ENCODE results near the gene ATP11A.

Gene ATP11A

DNA sequence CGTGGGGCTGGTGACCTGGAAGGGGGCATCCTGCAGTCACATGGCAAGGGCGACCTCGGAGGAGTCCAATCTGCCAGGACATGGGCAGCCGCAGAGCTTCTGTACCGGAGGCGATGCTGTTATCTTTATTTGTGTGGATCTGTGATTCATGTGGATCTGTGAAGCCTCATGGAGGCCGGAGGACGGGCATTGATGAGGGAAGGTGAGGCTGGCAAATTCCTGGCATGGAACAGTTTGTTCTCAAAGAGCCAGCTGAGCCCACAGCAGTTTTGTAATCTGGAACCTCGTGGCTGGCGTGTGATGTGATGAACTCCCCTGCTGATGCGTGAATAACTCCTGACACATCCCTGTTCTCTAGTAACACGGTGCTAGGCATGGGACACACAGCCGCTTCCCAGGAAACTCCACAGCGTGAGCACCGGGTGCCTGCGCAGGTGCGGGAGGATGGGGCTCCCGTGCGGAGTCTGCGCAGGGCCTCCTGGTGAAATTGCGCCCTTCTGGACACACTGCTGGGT lies 40.4 kb downstream of the ATP11A start:
- H3K27me3 ChIP-seq (replicated peaks; ENCODE audit: insufficient read depth, low read length): no peaks in the 10 kb centered on the region
- no peak overlapping the region for H3K4me2 ChIP-seq (ENCODE audit: low read depth, low read length)
- H3K36me3 ChIP-seq (replicated peaks; ENCODE audit: insufficient read depth, low read length): no peaks in the 10 kb centered on the region
- no peak overlapping the region for H3K9ac ChIP-seq (ENCODE audit: low read length)
- no peaks in the 10 kb centered on the region for H3K9me3 ChIP-seq (replicated peaks; ENCODE audit: insufficient read depth, low read length)
- TF ChIP-seq EZH2phosphoT487 (IDR thresholded peaks at IDR 0.05; ENCODE audit: low read length) (no peak), EZH2 (optimal IDR thresholded peaks at IDR 0.05; ENCODE audit: low read depth, low read length) (no peak)
- TF ChIP-seq, protein P1, sequence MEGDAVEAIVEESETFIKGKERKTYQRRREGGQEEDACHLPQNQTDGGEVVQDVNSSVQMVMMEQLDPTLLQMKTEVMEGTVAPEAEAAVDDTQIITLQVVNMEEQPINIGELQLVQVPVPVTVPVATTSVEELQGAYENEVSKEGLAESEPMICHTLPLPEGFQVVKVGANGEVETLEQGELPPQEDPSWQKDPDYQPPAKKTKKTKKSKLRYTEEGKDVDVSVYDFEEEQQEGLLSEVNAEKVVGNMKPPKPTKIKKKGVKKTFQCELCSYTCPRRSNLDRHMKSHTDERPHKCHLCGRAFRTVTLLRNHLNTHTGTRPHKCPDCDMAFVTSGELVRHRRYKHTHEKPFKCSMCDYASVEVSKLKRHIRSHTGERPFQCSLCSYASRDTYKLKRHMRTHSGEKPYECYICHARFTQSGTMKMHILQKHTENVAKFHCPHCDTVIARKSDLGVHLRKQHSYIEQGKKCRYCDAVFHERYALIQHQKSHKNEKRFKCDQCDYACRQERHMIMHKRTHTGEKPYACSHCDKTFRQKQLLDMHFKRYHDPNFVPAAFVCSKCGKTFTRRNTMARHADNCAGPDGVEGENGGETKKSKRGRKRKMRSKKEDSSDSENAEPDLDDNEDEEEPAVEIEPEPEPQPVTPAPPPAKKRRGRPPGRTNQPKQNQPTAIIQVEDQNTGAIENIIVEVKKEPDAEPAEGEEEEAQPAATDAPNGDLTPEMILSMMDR (IDR thresholded peaks at IDR 0.05; ENCODE audit: low read length): no peak
- no peaks in the 10 kb centered on the region for H4K20me1 ChIP-seq (ENCODE audit: insufficient read depth, low read length)
- peaks cover 63% of the 10 kb centered on the region for H3K79me2 ChIP-seq (ENCODE audit: low read length)
- H3F3A ChIP-seq (ENCODE audit: insufficient read depth, low read length): no peaks in the 10 kb centered on the region
- no peak overlapping the region for H2AFZ ChIP-seq (ENCODE audit: low read length)
- H3K4me1 ChIP-seq (ENCODE audit: low read length): no peaks in the 10 kb centered on the region
- no peak overlapping the region for H3K27ac ChIP-seq (ENCODE audit: low read length)
- H3K9me2 ChIP-seq (replicated peaks; ENCODE audit: insufficient read depth, low read length): no peaks in the 10 kb centered on the region
- DNase-seq: no peak
- no peak overlapping the region for H3K4me3 ChIP-seq (ENCODE audit: low read length)

DNA sequence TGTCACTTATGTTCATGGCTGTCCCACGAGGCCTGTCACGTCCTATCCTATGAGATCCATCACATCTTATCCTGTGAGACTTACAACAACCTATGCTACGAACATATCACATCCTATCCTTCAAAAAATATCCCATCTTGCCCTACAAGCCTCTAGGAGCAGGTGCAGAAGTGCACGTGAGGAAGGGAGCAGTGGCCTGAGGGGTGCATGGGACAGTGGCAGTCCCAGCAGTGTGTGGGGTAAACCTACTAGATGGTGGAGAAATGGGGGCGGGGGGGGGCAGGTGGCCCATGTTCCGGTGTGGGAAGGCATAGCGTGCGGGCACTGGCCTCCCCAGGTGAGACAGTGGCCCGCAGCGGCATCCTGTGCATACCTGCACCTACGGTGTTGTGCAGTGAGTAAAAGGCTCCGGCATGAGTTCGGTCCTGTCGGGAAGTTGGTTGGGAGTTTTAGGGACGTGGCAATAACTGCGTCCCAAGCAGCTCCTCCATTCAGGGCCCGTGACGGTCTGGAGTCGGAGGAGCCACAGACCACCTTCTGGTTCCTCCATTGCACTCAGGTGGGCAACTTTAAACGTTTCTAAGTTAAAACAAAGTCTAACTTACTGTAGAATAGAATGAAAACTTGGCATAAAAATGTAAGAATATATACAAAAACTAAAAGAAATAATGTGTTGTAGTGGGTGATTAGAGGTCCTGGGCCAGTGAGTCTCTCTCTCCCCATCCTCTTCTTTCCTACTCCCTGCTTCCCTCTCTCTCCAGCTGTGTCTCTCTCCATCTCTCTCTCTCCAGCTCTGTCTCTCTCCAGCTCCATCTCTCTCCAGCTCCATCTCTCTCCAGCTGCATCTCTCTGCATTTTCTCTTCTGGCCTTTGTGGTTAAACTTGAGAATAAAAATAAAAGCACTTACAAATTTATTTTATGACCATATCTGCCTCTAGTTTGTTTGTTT lies 42.1 kb downstream of the ATP11A start:
- no peak for DNase-seq
- TF ChIP-seq, protein P1 (IDR thresholded peaks at IDR 0.05; ENCODE audit: low read length): no peak
- no peak for TF ChIP-seq EZH2 (optimal IDR thresholded peaks at IDR 0.05; ENCODE audit: low read depth, low read length)
- no peak for TF ChIP-seq EZH2phosphoT487 (IDR thresholded peaks at IDR 0.05; ENCODE audit: low read length)
- Histone ChIP-seq H2AFZ (ENCODE audit: low read length) (no peak overlapping the region), H3K9me3 (replicated peaks; ENCODE audit: insufficient read depth, low read length) (no peaks in the 10 kb centered on the region), H3K27ac (ENCODE audit: low read length) (no peak overlapping the region), H4K20me1 (ENCODE audit: insufficient read depth, low read length) (no peaks in the 10 kb centered on the region), H3F3A (ENCODE audit: insufficient read depth, low read length) (no peaks in the 10 kb centered on the region), H3K9ac (ENCODE audit: low read length) (no peak overlapping the region), H3K4me2 (ENCODE audit: low read depth, low read length) (no peak overlapping the region), H3K4me1 (ENCODE audit: low read length) (no peaks in the 10 kb centered on the region), H3K9me2 (replicated peaks; ENCODE audit: insufficient read depth, low read length) (no peaks in the 10 kb centered on the region), H3K79me2 (ENCODE audit: low read length) (peaks cover 67% of the 10 kb centered on the region), H3K27me3 (replicated peaks; ENCODE audit: insufficient read depth, low read length) (no peaks in the 10 kb centered on the region), H3K36me3 (replicated peaks; ENCODE audit: insufficient read depth, low read length) (no peaks in the 10 kb centered on the region), H3K4me3 (ENCODE audit: low read length) (no peak overlapping the region)

DNA sequence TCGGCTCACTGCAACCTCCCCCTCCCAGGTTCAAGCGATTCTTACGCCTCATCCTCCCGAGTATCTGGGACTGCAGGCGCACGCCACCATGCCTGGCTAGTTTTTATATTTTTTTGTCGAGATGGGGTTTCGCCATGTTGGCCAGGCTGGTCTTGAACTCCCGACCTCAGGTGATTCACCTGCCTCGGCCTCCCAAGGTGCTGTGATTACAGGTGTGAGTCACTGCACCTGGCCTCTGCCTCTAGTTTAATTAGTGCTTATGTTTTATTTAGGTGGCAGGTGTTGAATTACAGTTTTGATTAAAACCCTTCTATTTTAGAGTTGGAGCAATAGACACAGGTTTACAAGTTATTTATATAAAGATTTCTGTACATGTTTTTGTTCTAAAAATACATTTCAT lies 42.8 kb downstream of the ATP11A start:
- no peak for TF ChIP-seq EZH2 (optimal IDR thresholded peaks at IDR 0.05; ENCODE audit: low read depth, low read length)
- TF ChIP-seq, protein P1 (IDR thresholded peaks at IDR 0.05; ENCODE audit: low read length): no peak
- TF ChIP-seq EZH2phosphoT487 (IDR thresholded peaks at IDR 0.05; ENCODE audit: low read length): no peak
- H3K79me2 ChIP-seq (ENCODE audit: low read length): peaks cover 65% of the 10 kb centered on the region
- no peaks in the 10 kb centered on the region for H4K20me1 ChIP-seq (ENCODE audit: insufficient read depth, low read length)
- H3K9me3 ChIP-seq (replicated peaks; ENCODE audit: insufficient read depth, low read length): no peaks in the 10 kb centered on the region
- H3F3A ChIP-seq (ENCODE audit: insufficient read depth, low read length): no peaks in the 10 kb centered on the region
- no peaks in the 10 kb centered on the region for H3K36me3 ChIP-seq (replicated peaks; ENCODE audit: insufficient read depth, low read length)
- no peak overlapping the region for H3K4me2 ChIP-seq (ENCODE audit: low read depth, low read length)
- H3K27ac ChIP-seq (ENCODE audit: low read length): no peak overlapping the region
- no peaks in the 10 kb centered on the region for H3K27me3 ChIP-seq (replicated peaks; ENCODE audit: insufficient read depth, low read length)
- H3K4me3 ChIP-seq (ENCODE audit: low read length): no peak overlapping the region
- H3K9ac ChIP-seq (ENCODE audit: low read length): no peak overlapping the region
- DNase-seq: no peak
- H2AFZ ChIP-seq (ENCODE audit: low read length): no peak overlapping the region
- no peaks in the 10 kb centered on the region for H3K4me1 ChIP-seq (ENCODE audit: low read length)
- no peaks in the 10 kb centered on the region for H3K9me2 ChIP-seq (replicated peaks; ENCODE audit: insufficient read depth, low read length)
